ENCODE data around the gene ARID5A.

- TF ChIP-seq CTCF (conservative IDR thresholded peaks at IDR 0.05) (no peak), ZFX (IDR thresholded peaks at IDR 0.05) (no peak)
Observed at GRCh38 chr2:96558485-96558884, 21.9 kb downstream of the ARID5A start.

Measured in C4-2B (cell line).